Mucosa of gallbladder (tissue), 1 donor: ENCODE measurements around the gene KMT2C. TPM values are rescaled to one million over a fixed set of nuclear protein-coding genes. Genes with fewer than 3 reads are reported as not detected.

Experiments
- DNase-seq: peaks from one replicate; pipeline ENCODE4 v3.0.0-alpha.2; 2020; ENCODE audit warnings: low spot score
- total RNA-seq: library from RNA; stranded (reverse); gene quantifications from one replicate; pipeline ENCODE4 v1.2.1, GENCODE V29; 2021
- donor health status: DM: no; HTN: no; CAD: no.

KMT2C gene
- total RNA-seq, 1 donor from 2014 or later, result 85.0 TPM

GRCh38 chr7:152203095-152203494 lies 232.7 kb downstream of the KMT2C start:
- no peak for DNase-seq

GRCh38 chr7:152202056-152202455 lies 233.7 kb downstream of the KMT2C start:
- DNase-seq, result no peak

GRCh38 chr7:152200395-152200794 lies 235.4 kb downstream of the KMT2C start:
- DNase-seq, result no peak

GRCh38 chr7:152196391-152196790 lies 239.4 kb downstream of the KMT2C start:
- DNase-seq, result no peak

- no peak for DNase-seq
Observed at GRCh38 chr7:152193880-152194279, 241.9 kb downstream of the KMT2C start.

- no peak for DNase-seq
Observed at GRCh38 chr7:152189061-152189460, 246.7 kb downstream of the KMT2C start.

GRCh38 chr7:152185558-152185957 lies 250.2 kb downstream of the KMT2C start:
- no peak for DNase-seq

GRCh38 chr7:152180587-152180986 lies 255.2 kb downstream of the KMT2C start:
- no peak for DNase-seq

- no peak for DNase-seq
Observed at GRCh38 chr7:152180048-152180447, 255.8 kb downstream of the KMT2C start.

GRCh38 chr7:152178405-152179058 lies 257.3 kb downstream of the KMT2C start:
- no peak for DNase-seq

- no peak for DNase-seq
Observed at GRCh38 chr7:152177681-152178404, 258.0 kb downstream of the KMT2C start.

- DNase-seq, result no peak
Observed at GRCh38 chr7:152176797-152177196, 259.0 kb downstream of the KMT2C start.

- no peak for DNase-seq
Observed at GRCh38 chr7:152173372-152174070, 262.3 kb downstream of the KMT2C start.

GRCh38 chr7:152162287-152162686 lies 273.5 kb downstream of the KMT2C start:
- no peak for DNase-seq

- no peak for DNase-seq
Observed at GRCh38 chr7:152161171-152161570, 274.6 kb downstream of the KMT2C start.

GRCh38 chr7:152158801-152159587 lies 276.8 kb downstream of the KMT2C start:
- no peak for DNase-seq

GRCh38 chr7:152152267-152152666 lies 283.5 kb downstream of the KMT2C start:
- no peak for DNase-seq

- DNase-seq, result no peak
Observed at GRCh38 chr7:152149363-152149762, 286.4 kb downstream of the KMT2C start.

GRCh38 chr7:152148706-152149105 lies 287.1 kb downstream of the KMT2C start:
- DNase-seq, result no peak

- no peak for DNase-seq
Observed at GRCh38 chr7:152145853-152146466, 289.8 kb downstream of the KMT2C start.

GRCh38 chr7:152144557-152145245 lies 291.1 kb downstream of the KMT2C start:
- no peak for DNase-seq
